Gastrocnemius medialis (tissue), 4 donors: Measurements from ENCODE around the gene PI16. TPM values are rescaled to one million over a fixed set of nuclear protein-coding genes. Genes with fewer than 3 reads are reported as not detected.

Source experiments
- ATAC-seq, 2 donors: fragments of 150-250 bp; one replicate each; pipeline ENCODE4 v1.9.1; 2016
- DNase-seq, 2 donors: peaks; one replicate each; pipeline ENCODE4 v3.0.0-alpha.2; 2019
- H3K27ac ChIP-seq, 4 donors: fragments of 200-600 bp; sonication (generic); 1 replicate in 1 of 4; 2 replicates in 3 of 4; pipeline ENCODE4 v1.5.1; 2016 to 2018; ENCODE audit warnings: mild to moderate bottlenecking in 2 of 4, moderate library complexity in 1 of 4
- H3K27me3 ChIP-seq, 3 donors: fragments of 200-600 bp; sonication (generic) in 2 of 3; 1 replicate in 1 of 3; 2 replicates in 2 of 3; pipeline versions ENCODE4 v1.5.1 to v1.6.0; 2016 to 2019; ENCODE audit warnings: mild to moderate bottlenecking in 1 of 3, moderate library complexity in 1 of 3
- H3K36me3 ChIP-seq, 2 donors: fragments of 200-600 bp; sonication (generic) in 1 of 2; one replicate each; pipeline ENCODE4 v1.5.1; 2017 to 2018
- H3K4me1 ChIP-seq, 2 donors: fragments of 200-600 bp; sonication (generic) in 1 of 2; one replicate each; pipeline ENCODE4 v1.5.1; 2016 to 2017; ENCODE audit warnings: mild to moderate bottlenecking in 2 of 2
- H3K4me3 ChIP-seq, 4 donors: fragments of 200-600 bp; sonication (generic) in 3 of 4; 1 replicate in 1 of 4; 2 replicates in 3 of 4; pipeline ENCODE4 v1.5.1; 2016 to 2019; ENCODE audit warnings: mild to moderate bottlenecking in 2 of 4
- H3K9me3 ChIP-seq, 3 donors: fragments of 200-600 bp; sonication (generic) in 2 of 3; 1 replicate in 1 of 3; 2 replicates in 2 of 3; pipeline ENCODE4 v1.5.1; 2016 to 2019
- CTCF ChIP-seq, 5 experiments: fragments of 450-650 bp in 3 of 5; fragments of 200-600 bp in 2 of 5; sonication (generic) in 2 of 5; IDR thresholded peaks in 4 of 5; conservative IDR thresholded peaks in 1 of 5; 1 replicate in 4 of 5; 2 replicates in 1 of 5; pipeline ENCODE4 v1.5.1; 2016 to 2019; ENCODE audit warnings: antibody characterized with exemption in 5 of 5, mild to moderate bottlenecking in 3 of 5, moderate library complexity in 3 of 5
- POLR2A ChIP-seq, 2 donors: fragments of 450-650 bp; IDR thresholded peaks; one replicate each; pipeline ENCODE4 v1.6.1; 2017; ENCODE audit warnings: antibody characterized with exemption in 2 of 2, mild to moderate bottlenecking in 2 of 2, moderate library complexity in 2 of 2
- in situ Hi-C, 4 donors: fragments of 200-750 bp; cut with MboI; loops; one replicate each; pipeline versions ENCODE4 v1.15.0 to v1.8.0; 2017; ENCODE audit warnings: low sequenced_read_pairs in 4 of 4
- intact Hi-C: fragments of 100-400 bp; cut with DNase I; formaldehyde crosslinking; loops from one replicate; pipeline ENCODE4 v1.15.1; 2023; ENCODE audit warnings: low total_unique reads
- total RNA-seq, 4 donors: library from RNA; depleted of rRNA; stranded (reverse); fragments of >200 nt; gene quantifications; one replicate each; pipeline versions ENCODE4 v1.1.0 to v1.2.3, GENCODE V29; 2016

PI16 gene
- total RNA-seq, 4 donors from 2014 or later, result 0.87 to 3.2 (median 2.5) TPM

DNA sequence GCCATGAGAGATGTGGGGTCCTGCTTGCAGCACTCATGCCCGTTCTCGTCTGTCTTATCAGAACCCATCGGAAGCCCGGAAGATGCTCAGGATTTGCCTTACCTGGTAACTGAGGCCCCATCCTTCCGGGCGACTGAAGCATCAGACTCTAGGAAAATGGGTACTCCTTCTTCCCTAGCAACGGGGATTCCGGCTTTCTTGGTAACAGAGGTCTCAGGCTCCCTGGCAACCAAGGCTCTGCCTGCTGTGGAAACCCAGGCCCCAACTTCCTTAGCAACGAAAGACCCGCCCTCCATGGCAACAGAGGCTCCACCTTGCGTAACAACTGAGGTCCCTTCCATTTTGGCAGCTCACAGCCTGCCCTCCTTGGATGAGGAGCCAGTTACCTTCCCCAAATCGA lies 8.3 kb downstream of the PI16 start:
- peak in 1 of 2 donors; percentile 5 for ATAC-seq
- intact Hi-C loops, result no loop called here

DNA sequence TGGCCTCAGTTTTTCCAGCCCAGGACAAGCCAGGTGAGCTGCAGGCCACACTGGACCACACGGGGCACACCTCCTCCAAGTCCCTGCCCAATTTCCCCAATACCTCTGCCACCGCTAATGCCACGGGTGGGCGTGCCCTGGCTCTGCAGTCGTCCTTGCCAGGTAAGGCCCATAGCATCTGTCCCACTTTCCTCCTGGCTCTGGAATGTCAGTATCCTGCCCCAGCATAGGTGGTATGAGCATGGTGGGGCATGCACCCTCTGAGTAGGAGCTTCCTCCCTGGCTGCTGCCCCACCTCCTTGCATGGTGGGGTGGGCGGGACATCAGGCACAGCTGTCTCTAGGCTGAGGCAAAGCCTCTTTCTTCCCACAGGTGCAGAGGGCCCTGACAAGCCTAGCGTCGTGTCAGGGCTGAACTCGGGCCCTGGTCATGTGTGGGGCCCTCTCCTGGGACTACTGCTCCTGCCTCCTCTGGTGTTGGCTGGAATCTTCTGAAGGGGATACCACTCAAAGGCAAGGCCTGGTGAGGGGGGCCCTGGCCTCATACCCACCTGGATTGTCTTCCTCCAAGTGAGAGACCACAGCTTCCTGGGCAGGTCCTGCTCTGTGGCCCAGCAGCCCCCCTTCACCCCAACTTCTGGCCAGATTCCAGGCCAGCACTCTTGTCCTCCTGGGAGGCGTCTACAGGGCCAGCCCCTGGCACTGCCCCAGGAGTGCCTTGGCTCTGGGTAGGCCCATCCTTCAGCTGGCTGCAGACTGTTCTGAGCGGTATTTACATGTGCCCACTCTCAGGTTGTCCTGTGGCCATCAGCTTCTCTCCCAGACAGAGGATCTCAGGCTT lies 9.1 kb downstream of the PI16 start:
- TF ChIP-seq CTCF (IDR thresholded peaks at IDR 0.05 in 4 of 5, conservative IDR thresholded peaks at IDR 0.05 in 1 of 5) (no peak), POLR2A (IDR thresholded peaks at IDR 0.05) (no peak)
- DNase-seq (no peak), ATAC-seq (no peak)
- H3K4me3 ChIP-seq, result no peak overlapping the region
- H3K36me3 ChIP-seq, result peaks cover 0 to 16% of the 10 kb centered on the region in 2 donors
- no peak overlapping the region for H3K27ac ChIP-seq
- intact Hi-C loops (no loop called here), in situ Hi-C loops (no loop called here)
- no peaks in the 10 kb centered on the region for H3K9me3 ChIP-seq
- H3K4me1 ChIP-seq, result peaks cover 0 to 4% of the 10 kb centered on the region in 2 donors
- H3K27me3 ChIP-seq, result no peaks in the 10 kb centered on the region

More for the DNA sequence above, 8.3 kb downstream of the PI16 start:
- in situ Hi-C loops, result no loop called here
- H3K4me1 ChIP-seq, result peaks cover 0 to 4% of the 10 kb centered on the region in 2 donors
- no peak overlapping the region for H3K4me3 ChIP-seq
- no peaks in the 10 kb centered on the region for H3K9me3 ChIP-seq
- DNase-seq, result peak; percentile 42 to 52
- H3K36me3 ChIP-seq, result peaks cover 0 to 8% of the 10 kb centered on the region in 2 donors
- H3K27ac ChIP-seq, result no peak overlapping the region
- no peaks in the 10 kb centered on the region for H3K27me3 ChIP-seq
- TF ChIP-seq CTCF (IDR thresholded peaks at IDR 0.05 in 4 of 5, conservative IDR thresholded peaks at IDR 0.05 in 1 of 5) (no peak), POLR2A (IDR thresholded peaks at IDR 0.05) (no peak)

- Histone ChIP-seq H3K9me3 (no peaks in the 10 kb centered on the region), H3K4me3 (no peak overlapping the region), H3K4me1 (peaks cover 0 to 4% of the 10 kb centered on the region in 2 donors), H3K27me3 (no peaks in the 10 kb centered on the region), H3K36me3 (peaks cover 0 to 22% of the 10 kb centered on the region in 2 donors), H3K27ac (no peak overlapping the region)
- ATAC-seq (no peak), DNase-seq (no peak)
- intact Hi-C loops (no loop called here), in situ Hi-C loops (no loop called here)
- TF ChIP-seq POLR2A (IDR thresholded peaks at IDR 0.05) (no peak), CTCF (IDR thresholded peaks at IDR 0.05 in 4 of 5, conservative IDR thresholded peaks at IDR 0.05 in 1 of 5) (no peak)
Measured at GRCh38 chr6:36964349-36964748, 9.8 kb downstream of the PI16 start.

DNA sequence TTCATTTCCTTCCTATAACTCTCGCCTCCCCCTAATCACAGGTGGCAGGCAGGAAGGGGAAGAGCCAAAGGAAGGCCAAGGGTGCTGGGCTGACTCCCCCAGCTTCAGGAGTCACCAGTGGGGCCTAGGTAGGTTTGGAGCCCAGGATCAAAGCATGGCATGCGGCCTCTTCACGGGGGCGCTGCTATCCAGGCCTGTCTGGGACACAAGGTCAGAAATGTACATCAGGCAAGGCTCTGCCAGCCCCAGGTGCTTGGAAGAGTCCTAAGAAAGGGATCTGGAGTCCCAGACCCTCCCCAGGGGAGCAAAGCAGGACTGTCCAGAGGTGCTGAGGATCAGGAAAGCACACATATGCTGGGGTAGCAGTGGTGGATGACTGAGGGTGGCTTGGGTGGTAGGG lies 10.4 kb downstream of the PI16 start:
- Histone ChIP-seq H3K4me1 (peaks cover 0 to 4% of the 10 kb centered on the region in 2 donors), H3K4me3 (no peak overlapping the region), H3K9me3 (no peaks in the 10 kb centered on the region), H3K27me3 (no peaks in the 10 kb centered on the region), H3K27ac (no peak overlapping the region), H3K36me3 (peaks cover 0 to 28% of the 10 kb centered on the region in 2 donors)
- TF ChIP-seq POLR2A (IDR thresholded peaks at IDR 0.05) (no peak), CTCF (IDR thresholded peaks at IDR 0.05 in 4 of 5, conservative IDR thresholded peaks at IDR 0.05 in 1 of 5) (no peak)
- no peak for DNase-seq
- no peak for ATAC-seq
- in situ Hi-C loops (no loop called here), intact Hi-C loops (no loop called here)
